Measurements from ENCODE around the gene RELN. TPM values are rescaled to one million over a fixed set of nuclear protein-coding genes. Genes with fewer than 3 reads are reported as not detected.

RELN gene
- total RNA-seq, 4 donors from 2014 or later = 1.8 to 47.4 (median 6.7) TPM

DNA sequence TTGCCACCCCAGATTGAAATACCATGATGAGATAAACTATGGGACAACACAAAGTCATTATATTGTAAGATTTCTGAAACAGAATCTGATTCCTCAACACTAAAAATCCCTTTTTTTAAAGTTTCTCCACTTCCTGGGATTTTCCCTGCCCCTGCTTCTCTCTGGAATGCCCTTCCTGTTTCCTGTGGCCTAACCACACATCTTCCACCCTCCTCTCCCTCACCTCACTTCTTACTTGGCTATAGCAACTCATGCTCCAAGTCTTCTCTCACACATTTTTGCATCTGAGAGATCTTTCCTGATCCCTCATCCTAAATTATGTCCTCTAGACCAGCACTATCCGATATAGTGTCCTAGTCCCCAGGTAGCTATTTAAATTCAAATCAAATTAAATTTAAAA, 4.1 kb upstream of the RELN start:
- no peak overlapping the region for H3K4me3 ChIP-seq
- no peak for DNase-seq
- H3K36me3 ChIP-seq = no peaks in the 10 kb centered on the region
- H3K27me3 ChIP-seq = peaks cover 0 to 8% of the 10 kb centered on the region in 2 donors
- no peaks in the 10 kb centered on the region for H3K9me3 ChIP-seq
- H3K4me1 ChIP-seq = no peaks in the 10 kb centered on the region
- intact Hi-C loops (cut with DNase I; ENCODE audit: low total_unique reads) = no loop called here
- TF ChIP-seq, protein P1, sequence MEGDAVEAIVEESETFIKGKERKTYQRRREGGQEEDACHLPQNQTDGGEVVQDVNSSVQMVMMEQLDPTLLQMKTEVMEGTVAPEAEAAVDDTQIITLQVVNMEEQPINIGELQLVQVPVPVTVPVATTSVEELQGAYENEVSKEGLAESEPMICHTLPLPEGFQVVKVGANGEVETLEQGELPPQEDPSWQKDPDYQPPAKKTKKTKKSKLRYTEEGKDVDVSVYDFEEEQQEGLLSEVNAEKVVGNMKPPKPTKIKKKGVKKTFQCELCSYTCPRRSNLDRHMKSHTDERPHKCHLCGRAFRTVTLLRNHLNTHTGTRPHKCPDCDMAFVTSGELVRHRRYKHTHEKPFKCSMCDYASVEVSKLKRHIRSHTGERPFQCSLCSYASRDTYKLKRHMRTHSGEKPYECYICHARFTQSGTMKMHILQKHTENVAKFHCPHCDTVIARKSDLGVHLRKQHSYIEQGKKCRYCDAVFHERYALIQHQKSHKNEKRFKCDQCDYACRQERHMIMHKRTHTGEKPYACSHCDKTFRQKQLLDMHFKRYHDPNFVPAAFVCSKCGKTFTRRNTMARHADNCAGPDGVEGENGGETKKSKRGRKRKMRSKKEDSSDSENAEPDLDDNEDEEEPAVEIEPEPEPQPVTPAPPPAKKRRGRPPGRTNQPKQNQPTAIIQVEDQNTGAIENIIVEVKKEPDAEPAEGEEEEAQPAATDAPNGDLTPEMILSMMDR (IDR thresholded peaks at IDR 0.05) = no peak
- no peak for TF ChIP-seq POLR2A (IDR thresholded peaks at IDR 0.05)
- H3K27ac ChIP-seq = no peak overlapping the region

DNA sequence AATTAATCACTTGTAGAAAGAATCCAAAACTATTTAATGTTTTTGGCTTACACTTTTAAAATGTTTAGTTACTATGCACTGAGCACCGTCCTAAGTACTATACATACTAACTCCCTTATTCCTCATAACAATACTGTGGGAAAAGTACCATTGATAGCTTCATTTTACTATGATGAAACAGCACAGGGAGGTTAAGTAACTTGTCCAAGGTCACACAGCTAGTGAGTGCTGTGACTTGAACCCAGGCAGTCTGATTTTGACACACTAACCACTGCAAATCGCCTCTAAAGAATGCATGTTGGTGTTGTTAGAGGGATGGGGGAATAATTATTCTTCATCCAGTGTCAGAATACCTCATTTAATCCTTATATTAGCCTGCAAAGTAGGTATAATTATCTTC, 1.9 kb upstream of the RELN start:
- Histone ChIP-seq H3K36me3 (no peaks in the 10 kb centered on the region), H3K4me1 (no peaks in the 10 kb centered on the region), H3K4me3 (no peak overlapping the region), H3K27me3 (peaks cover 0 to 13% of the 10 kb centered on the region in 2 donors), H3K27ac (no peak overlapping the region), H3K9me3 (no peaks in the 10 kb centered on the region)
- no peak for DNase-seq
- no peak for TF ChIP-seq POLR2A (IDR thresholded peaks at IDR 0.05)
- TF ChIP-seq, protein P1 (IDR thresholded peaks at IDR 0.05) = no peak
- intact Hi-C loops (cut with DNase I; ENCODE audit: low total_unique reads) = no loop called here

GRCh38 chr7:103990991-103991390, 1.5 kb upstream of the RELN start:
- Histone ChIP-seq H3K36me3 (no peaks in the 10 kb centered on the region), H3K9me3 (no peaks in the 10 kb centered on the region), H3K4me3 (no peak overlapping the region), H3K27ac (no peak overlapping the region), H3K27me3 (peaks cover 0 to 13% of the 10 kb centered on the region in 2 donors), H3K4me1 (no peaks in the 10 kb centered on the region)
- intact Hi-C loops (cut with DNase I; ENCODE audit: low total_unique reads) = no loop called here
- DNase-seq = no peak
- no peak for TF ChIP-seq POLR2A (IDR thresholded peaks at IDR 0.05)
- TF ChIP-seq, protein P1 (IDR thresholded peaks at IDR 0.05) = no peak

GRCh38 chr7:103989785-103990767, 618 bp upstream of the RELN start:
- no peak for DNase-seq
- intact Hi-C loops (cut with DNase I; ENCODE audit: low total_unique reads) = no loop called here
- Histone ChIP-seq H3K4me1 (no peaks in the 10 kb centered on the region), H3K36me3 (no peaks in the 10 kb centered on the region), H3K27me3 (peaks cover 0 to 14% of the 10 kb centered on the region in 2 donors), H3K9me3 (no peaks in the 10 kb centered on the region), H3K27ac (no peak overlapping the region), H3K4me3 (peak overlapping the region; percentile 15 to 32)
- TF ChIP-seq, protein P1 (IDR thresholded peaks at IDR 0.05) = no peak
- TF ChIP-seq POLR2A (IDR thresholded peaks at IDR 0.05) = no peak

DNA sequence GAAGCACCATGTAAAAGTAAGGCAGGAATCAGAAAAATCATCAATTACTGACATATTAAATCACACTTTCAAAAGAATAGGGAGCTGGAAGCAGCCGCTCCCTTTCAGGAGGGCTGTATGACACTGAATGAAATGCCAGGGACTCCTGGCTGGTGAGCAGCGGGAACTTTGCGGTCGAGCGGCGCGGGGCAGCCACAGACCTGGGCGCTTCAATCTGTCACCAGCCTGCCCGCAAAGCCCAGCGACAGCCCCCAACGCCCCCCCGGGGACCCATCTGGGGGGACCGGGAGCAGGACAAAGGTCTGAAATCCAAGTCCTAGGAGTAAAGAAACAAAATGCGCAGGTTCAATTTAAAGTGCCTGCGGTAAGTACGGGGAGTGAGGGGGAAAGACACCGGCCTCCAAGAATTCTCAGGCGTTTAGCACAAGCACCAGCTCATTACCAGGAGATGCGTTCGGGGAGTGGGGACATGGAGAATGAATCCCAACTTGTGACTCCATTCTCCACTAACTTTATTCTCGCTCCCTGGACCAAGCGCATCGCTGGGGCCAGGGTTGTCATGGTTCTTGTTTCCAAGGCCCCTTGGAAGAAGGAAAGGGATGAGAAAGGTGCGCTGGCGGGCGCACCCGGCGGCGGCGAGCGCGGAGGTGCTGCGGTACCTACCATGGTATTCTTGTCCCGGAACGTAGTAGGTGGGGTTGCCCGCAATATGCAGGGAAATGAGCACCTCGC, 824 bp downstream of the RELN start:
- Histone ChIP-seq H3K4me3 (peak overlapping the region in 1 of 2 donors; percentile 7), H3K36me3 (no peaks in the 10 kb centered on the region), H3K4me1 (no peaks in the 10 kb centered on the region), H3K9me3 (no peaks in the 10 kb centered on the region), H3K27me3 (peaks cover 0 to 23% of the 10 kb centered on the region in 2 donors), H3K27ac (no peak overlapping the region)
- no peak for DNase-seq
- intact Hi-C loops (cut with DNase I; ENCODE audit: low total_unique reads) = no loop called here
- TF ChIP-seq POLR2A (IDR thresholded peaks at IDR 0.05) = no peak
- TF ChIP-seq, protein P1 (IDR thresholded peaks at IDR 0.05) = no peak
